ENCODE data around the gene MBD3L2.
A peak's percentile ranks its signal among the peaks of the same experiment; 100 is the strongest.
"Not testable (repeated sequence)": the region's sequence is repeated elsewhere in the genome, so short reads cannot be mapped to it uniquely, and the experiment has no call there.

MBD3L2 gene

DNA sequence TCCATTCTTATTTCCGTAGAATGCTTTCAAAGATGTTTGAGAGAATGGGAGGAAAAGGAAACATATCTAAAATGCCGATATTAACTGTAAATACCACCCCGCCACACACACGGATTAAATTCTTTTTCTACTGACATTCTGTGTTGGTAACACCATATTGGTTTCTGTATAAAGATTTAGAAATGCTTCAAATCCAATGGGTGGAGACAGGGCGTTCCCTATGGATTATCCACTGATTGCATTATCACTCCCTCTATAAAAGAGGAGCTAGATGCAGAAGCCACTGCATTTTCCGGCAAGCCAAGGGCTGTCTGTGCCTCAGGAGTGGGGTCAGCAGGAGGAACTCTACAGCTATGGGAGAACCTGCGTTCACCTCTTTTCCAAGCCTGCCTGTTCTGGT lies at the start of gene MBD3L2:
Gene MBD3L2 (plus strand): TSS at position 301 of the 400 bp plus-strand sequence. CDS start 53 bp downstream, at position 354.
- not testable (repeated sequence) for DNase-seq

- DNase-seq: no peak
Measured at GRCh38 chr19:6999933-7000332, 49.2 kb upstream of the MBD3L2 start.

DNA sequence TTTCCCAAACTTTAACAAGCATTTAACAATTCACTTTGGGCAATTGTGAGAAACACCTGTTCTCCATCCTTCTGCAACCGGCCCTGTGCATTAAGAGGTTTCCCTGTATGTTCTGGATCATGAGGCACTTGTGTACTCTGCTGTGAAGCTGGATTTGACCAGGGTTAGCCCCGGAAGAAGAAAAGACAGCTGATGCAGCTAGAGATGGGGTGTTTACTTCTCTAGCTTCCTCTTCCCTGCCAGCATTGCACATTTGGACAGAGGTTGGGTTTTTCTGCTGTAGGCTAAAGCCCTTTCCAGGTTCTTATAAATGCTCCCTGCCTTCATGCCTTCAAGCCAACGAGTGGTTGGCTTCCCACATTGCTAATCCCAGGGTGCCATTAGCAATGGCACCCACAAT lies 48.8 kb upstream of the MBD3L2 start:
- DNase-seq: no peak

DNA sequence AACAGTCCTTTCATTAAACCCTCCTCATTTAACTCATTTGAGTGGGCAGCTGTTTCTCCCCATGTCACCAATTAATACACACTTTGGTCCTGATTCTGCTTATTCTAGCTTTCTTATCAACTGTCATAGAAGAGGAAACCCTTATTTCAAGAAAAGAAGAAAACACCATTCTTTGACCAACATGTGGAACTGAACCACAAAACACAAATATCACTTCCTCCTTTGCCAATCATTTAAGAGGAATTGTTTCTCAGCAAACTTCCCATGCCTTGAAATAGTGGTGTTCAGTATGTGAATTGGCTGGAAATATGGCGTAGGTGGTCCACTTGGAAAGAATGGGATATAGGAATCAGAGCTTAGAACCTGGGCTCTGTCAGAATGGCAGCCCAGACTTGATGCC lies 48.3 kb upstream of the MBD3L2 start:
- DNase-seq: no peak

DNA sequence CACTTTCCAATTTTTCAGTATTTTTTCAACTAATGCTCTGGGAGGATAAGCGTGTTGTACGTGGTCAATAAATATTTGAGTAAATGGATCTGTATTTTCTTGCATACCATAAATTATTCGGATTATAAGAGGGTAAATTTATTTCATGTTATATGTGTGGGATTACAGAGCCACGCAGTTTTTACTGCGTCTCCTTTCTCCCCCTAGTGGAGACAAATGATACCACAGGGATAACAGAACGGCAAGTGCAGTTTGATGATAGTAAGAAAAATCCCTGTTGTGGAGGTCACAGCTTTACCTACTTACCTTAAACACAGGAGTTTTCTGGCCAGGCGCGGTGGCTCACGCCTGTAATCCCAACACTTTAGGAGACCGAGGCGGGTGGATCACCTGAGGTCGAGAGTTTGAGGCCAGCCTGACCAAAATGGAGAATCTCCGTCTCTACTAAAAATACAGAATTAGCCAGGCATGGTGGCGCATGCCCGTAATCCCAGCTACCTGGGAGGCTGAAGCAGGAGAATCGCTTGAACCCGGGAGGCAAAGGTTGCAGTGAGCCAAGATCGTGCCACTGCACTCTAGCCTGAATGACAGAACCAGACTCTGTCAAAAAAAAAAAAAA lies 44.7 kb upstream of the MBD3L2 start:
- peak; percentile 27 to 33 for DNase-seq

GRCh38 chr19:7006135-7006704 lies 42.9 kb upstream of the MBD3L2 start:
- no peak for DNase-seq

- DNase-seq: no peak
Measured at GRCh38 chr19:7007859-7008258, 41.3 kb upstream of the MBD3L2 start.

DNA sequence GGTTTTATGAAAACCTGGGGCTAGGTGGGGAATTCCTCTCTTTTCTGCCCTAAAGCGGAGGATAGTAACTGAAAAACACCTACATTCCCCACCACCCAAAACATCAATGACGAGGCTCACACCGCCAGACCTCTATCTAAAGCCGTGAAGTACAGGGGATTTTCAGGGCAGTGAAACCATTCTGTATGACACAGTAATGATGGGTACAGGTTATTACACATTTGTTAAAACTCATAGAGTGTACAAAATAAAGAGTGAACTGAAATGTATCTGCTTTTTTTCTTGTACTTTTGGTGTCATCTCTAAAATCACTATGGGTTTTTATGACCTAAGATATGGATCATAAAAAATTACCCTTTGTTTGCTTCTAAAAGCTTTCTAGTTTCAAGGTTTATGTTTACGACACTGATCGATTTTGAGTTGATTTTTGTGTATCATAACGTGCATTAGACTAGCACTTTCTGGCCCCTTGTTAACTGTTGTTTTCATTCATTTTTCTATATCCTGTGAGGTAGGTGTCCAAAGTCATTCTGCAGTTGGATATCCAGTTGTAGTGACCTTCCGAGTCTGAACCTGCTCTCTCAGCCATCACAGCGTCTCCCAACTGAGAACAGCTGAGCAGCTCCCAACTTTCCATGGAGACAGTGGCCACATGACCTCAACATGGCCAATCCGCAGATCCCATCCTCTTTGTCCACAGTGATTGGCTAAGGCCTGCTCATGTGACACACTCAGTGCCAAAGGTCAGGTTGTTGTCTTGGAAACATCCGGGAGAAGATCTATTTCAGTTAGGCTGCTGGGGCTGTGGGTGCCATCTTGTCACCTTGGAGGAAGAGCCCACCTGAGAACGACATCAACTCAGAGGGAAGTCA lies 38.2 kb upstream of the MBD3L2 start:
- no peak for DNase-seq

DNA sequence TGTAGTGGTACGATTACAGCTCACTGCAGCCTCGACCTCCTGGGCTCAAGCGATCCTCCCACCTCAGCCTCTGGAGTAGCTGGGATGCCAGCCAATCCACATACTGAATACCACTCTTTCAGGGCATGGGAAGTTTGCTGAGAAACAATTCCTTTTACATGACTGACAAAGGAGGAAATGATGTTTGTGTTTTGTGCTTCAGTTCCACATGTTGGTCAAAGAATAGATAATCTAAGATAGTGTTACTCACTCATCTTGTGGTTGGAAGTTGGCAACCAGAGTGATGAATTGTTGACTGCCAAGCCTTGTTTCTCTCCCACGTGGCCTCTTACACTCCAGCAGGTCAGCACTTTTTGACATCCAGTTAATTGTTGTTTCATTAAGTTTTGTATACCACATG lies 35.4 kb upstream of the MBD3L2 start:
- no peak for DNase-seq

GRCh38 chr19:7018828-7019227 lies 30.3 kb upstream of the MBD3L2 start:
- DNase-seq: no peak

DNA sequence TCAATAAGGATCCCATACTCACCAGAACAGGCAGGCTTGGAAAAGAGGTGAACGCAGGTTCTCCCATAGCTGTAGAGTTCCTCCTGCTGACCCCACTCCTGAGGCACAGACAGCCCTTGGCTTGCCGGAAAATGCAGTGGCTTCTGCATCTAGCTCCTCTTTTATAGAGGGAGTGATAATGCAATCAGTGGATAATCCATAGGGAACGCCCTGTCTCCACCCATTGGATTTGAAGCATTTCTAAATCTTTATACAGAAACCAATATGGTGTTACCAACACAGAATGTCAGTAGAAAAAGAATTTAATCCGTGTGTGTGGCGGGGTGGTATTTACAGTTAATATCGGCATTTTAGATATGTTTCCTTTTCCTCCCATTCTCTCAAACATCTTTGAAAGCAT lies 27.8 kb upstream of the MBD3L2 start, which contains the start of gene MBD3L2B:
Gene MBD3L2B (minus strand): TSS at position 101 of the 400 bp plus-strand sequence. CDS start 34 bp downstream, at position 67.
- not testable (repeated sequence) for DNase-seq

DNA sequence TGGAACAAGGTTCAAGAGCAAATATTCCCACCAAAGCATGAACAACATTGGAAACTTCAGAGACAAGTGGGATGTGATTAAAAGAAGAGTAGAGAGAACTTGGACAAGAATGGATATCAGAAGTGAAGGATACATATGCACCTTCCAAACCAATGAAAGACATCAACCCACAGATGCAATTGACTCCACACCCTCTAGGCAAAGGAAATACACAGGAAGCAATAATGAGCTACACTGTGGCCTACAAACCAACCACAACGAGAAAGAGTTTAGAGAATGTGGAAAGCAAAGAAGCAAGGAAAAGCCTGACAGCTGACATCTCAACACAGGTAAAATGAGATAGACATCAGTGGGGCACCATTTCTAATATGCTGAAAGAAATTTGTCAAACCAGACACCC lies 20.3 kb upstream of the MBD3L2 start:
- not testable (repeated sequence) for DNase-seq

GRCh38 chr19:7030278-7030677 lies 18.8 kb upstream of the MBD3L2 start, which contains the start of gene MBD3L5:
TSS of gene MBD3L5 (plus strand) at chr19:7030578. CDS start at chr19:7030612, 34 bp downstream.
- not testable (repeated sequence) for DNase-seq

- DNase-seq: not testable (repeated sequence)
Measured at GRCh38 chr19:7040079-7040478, 9.0 kb upstream of the MBD3L2 start, which contains the start of gene MBD3L4. TSS of gene MBD3L4 (minus strand) at chr19:7040179. CDS start at chr19:7040144, 35 bp downstream.

GRCh38 chr19:7041563-7041962 lies 7.6 kb upstream of the MBD3L2 start:
- DNase-seq: not testable (repeated sequence)

GRCh38 chr19:7051421-7051820 lies 2.3 kb downstream of the MBD3L2 start:
- not testable (repeated sequence) for DNase-seq

DNA sequence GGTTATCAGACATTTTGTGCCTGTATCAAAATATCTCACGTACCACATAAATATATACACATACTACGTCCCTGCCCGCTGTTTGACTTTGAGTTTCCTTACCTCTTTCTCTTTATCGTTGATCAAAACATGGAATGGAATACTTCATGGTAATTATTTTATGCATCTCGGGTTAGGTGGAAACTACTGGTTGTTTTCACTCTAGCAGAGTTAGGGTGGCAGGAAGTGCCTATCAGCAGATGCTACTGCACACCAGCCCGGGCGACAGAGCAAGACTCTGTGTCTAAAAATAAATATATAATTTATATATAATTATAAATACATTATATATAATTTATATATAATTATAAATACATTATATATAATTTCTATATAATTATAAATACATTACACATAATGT lies 3.8 kb downstream of the MBD3L2 start:
- DNase-seq: not testable (repeated sequence)

- not testable (repeated sequence) for DNase-seq
Measured at GRCh38 chr19:7054635-7055368, 5.7 kb downstream of the MBD3L2 start.

DNA sequence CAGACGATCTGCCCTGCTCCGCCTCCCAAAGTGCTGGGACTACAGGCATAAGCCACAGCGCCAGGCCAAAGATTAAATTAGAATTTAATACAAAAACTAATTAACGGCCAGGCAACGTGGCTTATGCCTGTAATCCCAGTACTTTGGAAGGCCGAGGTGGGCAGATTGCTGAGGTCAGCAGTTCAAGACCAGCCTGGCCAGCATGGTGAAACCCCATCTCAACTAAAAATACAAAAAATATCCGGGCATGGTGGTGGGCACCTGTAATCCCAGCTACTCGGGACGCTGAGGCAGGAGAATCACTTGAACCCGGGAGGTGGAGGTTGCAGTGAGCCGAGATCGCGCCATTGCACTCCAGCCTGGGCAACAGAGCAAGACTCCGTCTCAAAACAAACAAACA lies 6.6 kb downstream of the MBD3L2 start:
- DNase-seq: not testable (repeated sequence)

DNA sequence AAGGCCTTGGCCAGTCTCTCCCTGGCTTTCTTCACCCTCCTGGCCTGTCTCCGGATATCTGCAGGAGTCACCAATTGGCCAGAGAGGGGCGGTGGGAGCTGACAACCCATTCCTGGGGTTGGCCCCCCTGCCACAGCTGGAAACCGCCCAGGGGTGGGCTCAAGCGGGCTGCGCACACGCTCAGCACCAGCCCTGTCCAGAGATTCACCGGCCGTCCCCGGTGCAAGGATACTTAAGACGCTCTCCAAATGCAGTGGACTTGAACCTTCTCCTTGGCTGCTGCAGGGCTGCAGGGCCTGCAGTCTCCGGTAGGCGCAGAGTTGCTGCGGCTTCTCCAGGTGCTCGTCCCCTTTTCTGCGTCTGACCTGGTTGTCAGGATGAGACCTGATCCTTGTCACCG lies 7.2 kb downstream of the MBD3L2 start:
- not testable (repeated sequence) for DNase-seq

- not testable (repeated sequence) for DNase-seq
Measured at GRCh38 chr19:7058576-7058975, 9.5 kb downstream of the MBD3L2 start, which contains the start of gene MBD3L3. TSS of gene MBD3L3 (minus strand) at chr19:7058676. CDS start at chr19:7058605, 71 bp downstream.

DNA sequence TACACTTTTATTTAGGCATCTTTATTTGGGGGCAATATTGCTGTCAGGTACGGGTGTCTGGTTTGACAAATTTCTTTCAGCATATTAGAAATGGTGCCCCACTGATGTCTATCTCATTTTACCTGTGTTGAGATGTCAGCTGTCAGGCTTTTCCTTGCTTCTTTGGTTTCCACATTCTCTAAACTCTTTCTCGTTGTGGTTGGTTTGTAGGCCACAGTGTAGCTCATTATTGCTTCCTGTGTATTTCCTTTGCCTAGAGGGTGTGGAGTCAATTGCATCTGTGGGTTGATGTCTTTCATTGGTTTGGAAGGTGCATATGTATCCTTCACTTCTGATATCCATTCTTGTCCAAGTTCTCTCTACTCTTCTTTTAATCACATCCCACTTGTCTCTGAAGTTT lies 10.9 kb downstream of the MBD3L2 start:
- not testable (repeated sequence) for DNase-seq

DNA sequence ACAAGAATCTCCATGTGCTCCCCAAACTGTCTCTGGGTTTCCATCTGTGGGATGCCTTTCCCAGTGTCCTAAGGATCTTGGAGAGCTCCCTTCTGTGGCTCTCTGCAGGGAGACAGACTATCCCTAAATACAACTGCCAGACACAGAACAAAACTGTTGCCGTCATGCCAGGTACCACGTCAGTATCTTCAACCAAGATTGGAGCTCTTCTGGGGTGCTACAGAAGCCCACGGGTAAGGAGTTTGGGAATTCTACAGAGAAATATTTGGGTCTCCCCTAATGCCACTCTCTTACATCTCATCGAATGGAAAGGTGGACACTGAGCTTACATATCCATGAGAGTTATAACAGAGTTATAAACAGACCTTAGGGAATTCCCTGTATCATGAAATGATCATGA lies 14.2 kb downstream of the MBD3L2 start:
- no peak for DNase-seq

Data from NCI-H2081 (cell line).